Liver (tissue), 3 donors: ENCODE data around the gene PTPN14.

Source experiments
- CTCF ChIP-seq: fragments of 150-350 bp; IDR thresholded peaks from 2 replicates; pipeline ENCODE4 v1.5.1; 2017; ENCODE audit warnings: improper control_type of control experiment, low read depth, low read length; ENCODE audit not compliant: missing input control
- GABPA ChIP-seq, 2 donors: IDR thresholded peaks in 1 of 2; conservative IDR thresholded peaks in 1 of 2; 2 replicates each; pipeline ENCODE4 v1.6.1; 2016; ENCODE audit warnings: antibody characterized with exemption in 2 of 2, mild to moderate bottlenecking in 1 of 2, moderate library complexity in 1 of 2
- HNF4G ChIP-seq: IDR thresholded peaks from 2 replicates; pipeline ENCODE4 v1.6.1; 2016; ENCODE audit warnings: antibody characterized with exemption
- JUND ChIP-seq, 2 donors: IDR thresholded peaks; 2 replicates each; pipeline ENCODE4 v1.6.1; 2016; ENCODE audit warnings: antibody characterized with exemption in 2 of 2
- MAX ChIP-seq: IDR thresholded peaks from 2 replicates; pipeline ENCODE4 v1.6.1; 2016; ENCODE audit warnings: antibody characterized with exemption
- RAD21 ChIP-seq, 2 donors: IDR thresholded peaks; 2 replicates each; pipeline ENCODE4 v1.6.1; 2016; ENCODE audit warnings: antibody characterized with exemption in 2 of 2, mild to moderate bottlenecking in 2 of 2
- REST ChIP-seq: IDR thresholded peaks from 2 replicates; pipeline ENCODE4 v1.6.1; 2016; ENCODE audit warnings: antibody characterized with exemption, mild to moderate bottlenecking
- RXRA ChIP-seq, 2 donors: IDR thresholded peaks; 2 replicates each; pipeline ENCODE4 v1.6.1; 2017 to 2018; ENCODE audit warnings: antibody characterized with exemption in 2 of 2, mild to moderate bottlenecking in 1 of 2
- SP1 ChIP-seq: IDR thresholded peaks from 2 replicates; pipeline ENCODE4 v1.6.1; 2018; ENCODE audit warnings: antibody characterized with exemption, mild to moderate bottlenecking
- YY1 ChIP-seq: IDR thresholded peaks from 2 replicates; pipeline ENCODE4 v1.6.1; 2016; ENCODE audit warnings: antibody characterized with exemption, mild to moderate bottlenecking
- donor health status: healthy.
- donor health status: healthy.

- TF ChIP-seq CTCF = no peak
- no peak for TF ChIP-seq RXRA (IDR thresholded peaks at IDR 0.05)
- no peak for TF ChIP-seq MAX
- TF ChIP-seq JUND (IDR thresholded peaks at IDR 0.05) = no peak
- no peak for TF ChIP-seq YY1
- no peak for TF ChIP-seq REST
- TF ChIP-seq GABPA (IDR thresholded peaks at IDR 0.05 in 1 of 2, conservative IDR thresholded peaks at IDR 0.05 in 1 of 2) = no peak
- TF ChIP-seq SP1 = no peak
- TF ChIP-seq RAD21 (IDR thresholded peaks at IDR 0.05) = no peak
- TF ChIP-seq HNF4G = no peak
Observed at GRCh38 chr1:214447557-214447871, 103.9 kb downstream of the PTPN14 start.
